H1 (cell line): ENCODE measurements around the gene MTO1. TPM values are rescaled to one million over a fixed set of nuclear protein-coding genes. Genes with fewer than 3 reads are reported as not detected.

Experiments used
- CTCF ChIA-PET: fragments of 300-600 bp; sonication (Branson Sonifier 250); formaldehyde crosslinking; loops from one replicate; lab custom pipeline; 2021; ENCODE audit not compliant: partially characterized antibody; lab: Charles Lee
- POLR2A ChIA-PET: fragments of 300-600 bp; sonication (Branson Sonifier 250); formaldehyde crosslinking; loops from one replicate; lab custom pipeline; 2021; ENCODE audit warnings: inconsistent platforms; ENCODE audit not compliant: partially characterized antibody; lab: Charles Lee
- DNase-seq, 2 experiments: peaks; one replicate each; pipeline versions ENCODE4 v3.0.0 to v3.0.0-alpha.2; 2010 to 2022; ENCODE audit warnings: low spot score in 2 of 2, low read depth in 1 of 2, mixed read lengths in 1 of 2
- FAIRE-seq: peaks from 2 replicates; lab custom pipeline; 2011; peaks lifted over from hg19 to GRCh38; lab: Jason Lieb, UNC
- H2AFZ ChIP-seq: 2 replicates; pipeline ENCODE4 v1.8.1; 2012; ENCODE audit warnings: low read length, inconsistent platforms
- H2AK5ac ChIP-seq: 2 replicates; pipeline ENCODE4 v1.6.1; 2013; ENCODE audit warnings: low read depth, low read length
- H2BK120ac ChIP-seq: replicated peaks from 2 replicates; pipeline ENCODE3; 2013; ENCODE audit warnings: low read depth, low read length, inconsistent platforms
- H2BK12ac ChIP-seq: 2 replicates; pipeline ENCODE4 v1.6.1; 2013; ENCODE audit warnings: low read depth, low read length
- H2BK15ac ChIP-seq: 2 replicates; pipeline ENCODE4 v1.6.1; 2013; ENCODE audit warnings: low read length
- H2BK20ac ChIP-seq: 2 replicates; pipeline ENCODE4 v1.6.1; 2013; ENCODE audit warnings: low read length
- H2BK5ac ChIP-seq: 2 replicates; pipeline ENCODE4 v1.6.1; 2013; ENCODE audit warnings: low read depth, low read length
- H3K14ac ChIP-seq: 2 replicates; pipeline ENCODE4 v1.6.1; 2013; ENCODE audit warnings: inconsistent platforms; ENCODE audit not compliant: insufficient read length
- H3K18ac ChIP-seq: 2 replicates; pipeline ENCODE4 v1.6.1; 2013; ENCODE audit warnings: low read length; ENCODE audit errors: extremely low read depth
- H3K23ac ChIP-seq: 2 replicates; pipeline ENCODE4 v1.6.1; 2013; ENCODE audit warnings: inconsistent platforms; ENCODE audit not compliant: insufficient read length
- H3K23me2 ChIP-seq: 2 replicates; pipeline ENCODE4 v1.6.1; 2013; ENCODE audit warnings: low read depth, low read length
- H3K27ac ChIP-seq: 2 replicates; pipeline ENCODE4 v1.6.1; 2011; ENCODE audit warnings: low read depth, low read length, inconsistent platforms
- H3K27me3 ChIP-seq, 4 experiments: replicated peaks in 1 of 4; 1 replicate in 1 of 4; 2 replicates in 3 of 4; pipeline versions ENCODE4 v1.6.1 to v1.8.1; 2011 to 2013; ENCODE audit warnings: low read length in 3 of 4, mild to moderate bottlenecking in 3 of 4, inconsistent platforms in 2 of 4, mixed read lengths in 2 of 4, moderate library complexity in 1 of 4; ENCODE audit not compliant: control insufficient read depth in 3 of 4, insufficient read depth in 3 of 4; ENCODE audit errors: extremely low read depth in 1 of 4
- H3K36me3 ChIP-seq, 4 experiments: 2 replicates each; pipeline versions ENCODE4 v1.6.1 to v1.8.1; 2011 to 2013; ENCODE audit warnings: mild to moderate bottlenecking in 4 of 4, low read length in 3 of 4, moderate library complexity in 2 of 4, control low read depth in 1 of 4, inconsistent platforms in 1 of 4; ENCODE audit not compliant: insufficient read depth in 4 of 4, control insufficient read depth in 2 of 4
- H3K4ac ChIP-seq: replicated peaks from 2 replicates; pipeline ENCODE3; 2013; ENCODE audit warnings: low read length, low read depth, mixed read lengths, inconsistent platforms; ENCODE audit not compliant: insufficient read length
- H3K4me1 ChIP-seq, 4 experiments: replicated peaks in 1 of 4; 1 replicate in 1 of 4; 2 replicates in 3 of 4; pipeline versions ENCODE4 v1.6.1 to v1.8.1; 2011 to 2013; ENCODE audit warnings: low read length in 3 of 4, inconsistent platforms in 2 of 4, mixed read lengths in 1 of 4; ENCODE audit not compliant: insufficient read depth in 4 of 4, control insufficient read depth in 3 of 4
- H3K4me2 ChIP-seq, 2 experiments: 2 replicates each; pipeline versions ENCODE4 v1.6.1 to v1.8.1; 2011 to 2013; ENCODE audit warnings: low read depth in 2 of 2, low read length in 2 of 2, control low read depth in 1 of 2, inconsistent platforms in 1 of 2, mild to moderate bottlenecking in 1 of 2; ENCODE audit not compliant: insufficient read depth in 1 of 2
- H3K4me3 ChIP-seq, 4 experiments: fragments of 200-600, 300-600 bp in 1 of 4; sonication (generic), shearing (Covaris generic), sonication (Bioruptor Twin) in 1 of 4; 2 replicates each; pipeline versions ENCODE4 v1.5.1 to v1.8.1; 2011 to 2016; ENCODE audit warnings: low read length in 4 of 4, low read depth in 3 of 4, control low read depth in 2 of 4, inconsistent platforms in 2 of 4, mild to moderate bottlenecking in 2 of 4, mixed read lengths in 1 of 4, moderate library complexity in 1 of 4; ENCODE audit not compliant: insufficient read depth in 2 of 4; ENCODE audit errors: extremely low read depth in 1 of 4
- H3K56ac ChIP-seq: replicated peaks from 2 replicates; pipeline ENCODE3; 2013; ENCODE audit warnings: low read depth, mild to moderate bottlenecking, mixed read lengths, low read length, inconsistent platforms; ENCODE audit not compliant: insufficient read length
- H3K79me1 ChIP-seq: 2 replicates; pipeline ENCODE4 v1.6.1; 2013; ENCODE audit warnings: low read depth, low read length, control low read depth
- H3K79me2 ChIP-seq, 2 experiments: 2 replicates each; pipeline versions ENCODE4 v1.6.1 to v1.8.1; 2012 to 2013; ENCODE audit warnings: low read length in 2 of 2, mild to moderate bottlenecking in 2 of 2, inconsistent platforms in 1 of 2; ENCODE audit not compliant: insufficient read depth in 2 of 2, control insufficient read depth in 1 of 2
- H3K9ac ChIP-seq, 4 experiments: replicated peaks in 1 of 4; 1 replicate in 1 of 4; 2 replicates in 3 of 4; pipeline versions ENCODE4 v1.6.1 to v1.8.1; 2011 to 2013; ENCODE audit warnings: low read depth in 3 of 4, low read length in 3 of 4, control low read depth in 2 of 4, mild to moderate bottlenecking in 2 of 4, moderate library complexity in 2 of 4, inconsistent platforms in 1 of 4; ENCODE audit errors: extremely low read depth in 1 of 4
- H3K9me3 ChIP-seq, 2 experiments: 2 replicates each; pipeline versions ENCODE4 v1.6.1 to v1.8.1; 2012 to 2013; ENCODE audit warnings: mild to moderate bottlenecking in 2 of 2, moderate library complexity in 2 of 2, control low read depth in 1 of 2, inconsistent platforms in 1 of 2, low read depth in 1 of 2, low read length in 1 of 2, mixed read lengths in 1 of 2; ENCODE audit not compliant: insufficient read depth in 2 of 2
- H4K20me1 ChIP-seq, 2 experiments: replicated peaks in 1 of 2; 2 replicates each; pipeline versions ENCODE3 to v1.8.1; 2011 to 2013; ENCODE audit warnings: inconsistent platforms in 2 of 2, low read length in 2 of 2, mild to moderate bottlenecking in 1 of 2; ENCODE audit not compliant: insufficient read depth in 2 of 2, control insufficient read depth in 1 of 2
- H4K5ac ChIP-seq: 2 replicates; pipeline ENCODE4 v1.6.1; 2013; ENCODE audit warnings: low read length, low read depth, mixed read lengths, inconsistent platforms; ENCODE audit not compliant: insufficient read length
- H4K8ac ChIP-seq: 2 replicates; pipeline ENCODE4 v1.8.0; 2013; ENCODE audit warnings: mild to moderate bottlenecking, moderate library complexity, low read length, inconsistent platforms; ENCODE audit not compliant: insufficient read depth; ENCODE audit errors: extremely low read depth
- H4K91ac ChIP-seq: replicated peaks from 2 replicates; pipeline ENCODE3; 2013; ENCODE audit warnings: low read length, mixed read lengths, inconsistent platforms; ENCODE audit not compliant: insufficient read length
- CBX8 ChIP-seq: fragments of 300-800, 300-1000 bp; sonication (generic); IDR thresholded peaks from 2 replicates; pipeline ENCODE4 v1.7.1; 2016; ENCODE audit warnings: low read depth, low read length, borderline replicate concordance
- EGR1 ChIP-seq: IDR thresholded peaks from 2 replicates; pipeline ENCODE4 v1.6.1; 2011; ENCODE audit warnings: low read depth, low read length, borderline replicate concordance
- FOSL1 ChIP-seq: IDR thresholded peaks from 2 replicates; pipeline ENCODE4 v1.6.1; 2011; ENCODE audit warnings: mild to moderate bottlenecking, low read depth, low read length, moderate library complexity; ENCODE audit not compliant: insufficient read depth
- HDAC6 ChIP-seq: IDR thresholded peaks from one replicate; pipeline ENCODE4 v1.7.1; 2012; ENCODE audit warnings: low read depth, mild to moderate bottlenecking, inconsistent platforms, low read length, moderate library complexity
- JUN ChIP-seq: IDR thresholded peaks from 2 replicates; pipeline ENCODE4 v1.6.1; 2011; ENCODE audit warnings: low read depth, mild to moderate bottlenecking, improper control_type of control experiment, low read length
- KDM4A ChIP-seq: IDR thresholded peaks from one replicate; pipeline ENCODE4 v1.7.1; 2012; ENCODE audit warnings: low read depth, mild to moderate bottlenecking, moderate library complexity, low read length, inconsistent platforms; ENCODE audit not compliant: severe bottlenecking
- NRF1 ChIP-seq: IDR thresholded peaks from 2 replicates; pipeline ENCODE4 v1.6.1; 2011; ENCODE audit warnings: mild to moderate bottlenecking, low read depth, low read length, improper control_type of control experiment
- YY1 ChIP-seq: IDR thresholded peaks from 2 replicates; pipeline ENCODE4 v1.6.1; 2011; ENCODE audit warnings: low read depth, mild to moderate bottlenecking, low read length
- WGBS, 2 experiments: shearing (Covaris generic) in 1 of 2; methylation state at CpG; one replicate each; pipeline versions ENCODE4 v1.1.6 to v1.1.7; 2013 to 2015; ENCODE audit warnings: low lambda C conversion rate in 2 of 2, mixed read lengths in 2 of 2, inconsistent platforms in 1 of 2, low coverage in 1 of 2, missing lambda C conversion rate in 1 of 2; ENCODE audit not compliant: insufficient replicate concordance in 2 of 2, insufficient coverage in 1 of 2, insufficient read length in 1 of 2; ENCODE audit errors: extremely low coverage in 1 of 2, missing lambda C conversion rate in 1 of 2; 5-methylcytosine and 5-hydroxymethylcytosine counted together
- long read RNA-seq, 2 experiments: library from RNA in 1 of 2; library from capped mRNA in 1 of 2; stranded (forward); transcript quantifications; one replicate each; pipeline ENCODE4 v2.0.0, GENCODE V29; 2021; ENCODE audit warnings: inconsistent platforms in 1 of 2
- polyA minus RNA-seq, 3 experiments: library from RNA; depleted of rRNA, polyadenylated mRNA; stranded (reverse); fragments of >200 nt; gene quantifications; 1 replicate in 2 of 3; 2 replicates in 1 of 3; pipeline ENCODE4 v1.2.3, GENCODE V29; 2011
- polyA plus RNA-seq, 7 experiments: library from polyadenylated mRNA; depleted of rRNA in 3 of 7; stranded (reverse) in 5 of 7; unstranded in 2 of 7; fragments of >200 nt in 5 of 7; fragments of 200-250 nt in 2 of 7; gene quantifications; 1 replicate in 5 of 7; 2 replicates in 1 of 7; 4 replicates in 1 of 7; pipeline versions ENCODE4 v1.2.1 to v1.2.3, GENCODE V29; 2011 to 2013; ENCODE audit warnings: missing spikeins in 2 of 7, mixed read lengths in 2 of 7
- total RNA-seq: library from RNA; stranded (reverse); fragmentation: NEBNext Ultra II Directional; extraction: Animal tissue kit (Norgen Biotek cat#: 25700); gene quantifications from 2 replicates; pipeline ENCODE4 v1.2.1, GENCODE V29; 2021

Gene MTO1
- total RNA-seq: 29.3 and 31.6 TPM in 2 replicates
- 17.4 and 20.9 TPM in 2 replicates for polyA plus RNA-seq (2011; rRNA removed)
- polyA plus RNA-seq (2011; cell fraction: cytosol; rRNA removed): 40.6 TPM
- polyA plus RNA-seq (2011; cell fraction: nucleus; rRNA removed): 29.8 TPM
- 19.3 to 26.1 TPM (median 22.1 TPM) in 4 replicates for polyA plus RNA-seq (2012, experiment 1 of 2)
- 1.7 TPM for polyA plus RNA-seq (2012, experiment 2 of 2)
- 17.3 TPM for polyA plus RNA-seq (2013, experiment 1 of 2)
- polyA plus RNA-seq (2013, experiment 2 of 2): 15.8 TPM
- polyA minus RNA-seq (2011; rRNA and poly(A)+ RNA removed): 40.7 and 41.1 TPM in 2 replicates
- 19.4 TPM for polyA minus RNA-seq (2011; cell fraction: cytosol; rRNA and poly(A)+ RNA removed)
- polyA minus RNA-seq (2011; cell fraction: nucleus; rRNA and poly(A)+ RNA removed): 40.2 TPM
- long read RNA-seq, experiment 1, full-length matches to known transcripts: 12 of 32 reads
- long read RNA-seq, experiment 1, partial matches to known transcripts: 15 of 32 reads
- long read RNA-seq, experiment 1, other reads (novel, unspliced or antisense): 5 of 32 reads
- long read RNA-seq, experiment 2, full-length matches to known transcripts: 4 of 15 reads
- long read RNA-seq, experiment 2, partial matches to known transcripts: 9 of 15 reads
- long read RNA-seq, experiment 2, other reads (novel, unspliced or antisense): 2 of 15 reads

DNA sequence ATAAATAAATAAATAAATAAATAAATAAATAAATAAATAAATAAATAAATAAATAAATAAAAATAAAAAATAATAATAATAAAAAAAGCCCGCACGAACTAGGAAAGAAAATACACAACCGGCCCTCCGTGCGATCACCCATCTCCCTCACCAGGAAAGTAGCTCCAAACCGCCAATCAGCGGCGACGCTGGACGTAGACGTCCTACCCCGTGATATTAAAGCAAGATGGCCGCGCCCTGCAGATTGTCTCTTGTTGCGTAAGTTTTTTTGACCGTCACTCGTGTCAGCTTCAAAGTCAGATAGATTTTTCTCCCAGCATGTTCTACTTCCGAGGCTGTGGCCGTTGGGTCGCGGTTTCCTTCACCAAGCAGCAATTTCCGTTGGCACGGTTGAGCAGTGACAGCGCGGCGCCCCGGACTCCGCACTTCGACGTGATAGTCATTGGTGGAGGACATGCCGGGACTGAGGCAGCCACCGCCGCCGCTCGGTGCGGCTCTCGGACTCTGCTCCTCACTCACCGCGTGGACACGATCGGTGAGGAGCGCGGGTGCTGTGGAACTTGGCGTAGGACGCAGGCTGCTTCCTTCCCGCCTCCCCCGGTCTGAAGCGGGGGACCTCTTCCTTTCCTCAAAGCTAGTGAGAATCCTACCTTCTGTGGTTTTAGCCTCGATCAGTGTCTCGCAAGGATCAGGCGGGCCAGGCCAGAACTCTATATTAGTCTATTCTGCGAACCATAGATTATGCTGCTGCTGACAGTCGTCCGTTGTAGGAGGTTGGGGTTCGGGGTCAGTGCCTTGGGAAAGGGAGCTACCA, at the start of gene MTO1:
Gene MTO1, plus strand, starts transcription at position 201 of the 814 bp plus-strand sequence. Its CDS starts 118 bp downstream, at position 319.
- Histone ChIP-seq H2BK120ac (no peak within 1 kb of the TSS), H3K14ac (no peak within 1 kb of the TSS), H2AFZ (peak within 1 kb of the TSS; percentile 27), H4K8ac (peak within 1 kb of the TSS; percentile 99), H2BK15ac (no peak within 1 kb of the TSS), H4K20me1 (no peaks in the 10 kb centered on the region), H2AK5ac (0 out of 2 replicates have a peak within 1 kb of the TSS, but pooled peaks have one; percentile 13), H3K4me2 (peak within 1 kb of the TSS; percentile 75), H3K23me2 (peaks cover 4% of the 10 kb centered on the region; the same call in 1 of the 2 replicates), H3K9me3 (no peaks in the 10 kb centered on the region), H2BK20ac (no peak within 1 kb of the TSS), H3K18ac (peak within 1 kb of the TSS; percentile 80; the same call in 1 of the 2 replicates), H3K36me3 (peaks cover 0 to 6% (median 2%) of the 10 kb centered on the region in 4 experiments; a peak in 4 of 8 replicates), H3K4me3 (peak within 1 kb of the TSS; percentile 66 to 98 (median 86)), H2BK12ac (0 out of 2 replicates have a peak within 1 kb of the TSS, but pooled peaks have one; percentile 64), H3K4me1 (no peaks in the 10 kb centered on the region; a peak in 1 of 7 replicates), H3K79me2 (peaks cover 0 to 21% of the 10 kb centered on the region in 2 experiments; a peak in 2 of 4 replicates), H3K27ac (peak within 1 kb of the TSS; percentile 62; the same call in 1 of the 2 replicates), H3K27me3 (no peaks in the 10 kb centered on the region), H2BK5ac (peak within 1 kb of the TSS; percentile 3; the same call in 1 of the 2 replicates), H4K91ac (peak within 1 kb of the TSS; percentile 87), H3K9ac (peak within 1 kb of the TSS; percentile 72 to 88 (median 82)), H3K4ac (peak within 1 kb of the TSS; percentile 71), H3K23ac (no peak within 1 kb of the TSS), H3K79me1 (peaks cover 4% of the 10 kb centered on the region; the same call in 1 of the 2 replicates), H3K56ac (peak within 1 kb of the TSS; percentile 72), H4K5ac (peak within 1 kb of the TSS; percentile 91)
- FAIRE-seq (peak; percentile 19), DNase-seq (peak in 1 of 2 experiments; percentile 77)
- CTCF ChIA-PET: interaction anchor here (0.6 to 1.6 kb wide), 9 partner anchors 9 to 154 kb away, joined by 3 to 5 read pairs (median 3); partner anchors contain the start of gene CGAS
- 3% methylated on average over 53 of the region's 55 CpGs; no CpG with 5 or more reads in 1 of the 2 experiments for WGBS, 2 experiments
- POLR2A ChIA-PET: interaction anchor here (0.6 to 3.2 kb wide), 26 partner anchors 10 to 1801 kb away, joined by 3 to 39 read pairs (median 4); partner anchors contain the start of genes CGAS and SLC17A5
- TF ChIP-seq YY1: peak; percentile 98
- TF ChIP-seq NRF1: no peak
- TF ChIP-seq HDAC6: no peak
- no peak for TF ChIP-seq CBX8
- peak; percentile 71 for TF ChIP-seq KDM4A
- TF ChIP-seq JUN: no peak
- no peak for TF ChIP-seq EGR1
- TF ChIP-seq FOSL1: no peak
